Measurements from ENCODE around the gene NME7. TPM values are rescaled to one million over a fixed set of nuclear protein-coding genes. Genes with fewer than 3 reads are reported as not detected.

The NME7 gene
- total RNA-seq, 1 experiment from 2014 or later: 21.8 TPM

GRCh38 chr1:169110236-169110635 lies 257.4 kb downstream of the NME7 start (continued):
- TF ChIP-seq POLR2AphosphoS5 (IDR thresholded peaks at IDR 0.05; ENCODE audit: low read depth, low read length): no peak
- TF ChIP-seq EZH2 (IDR thresholded peaks at IDR 0.05): no peak
- TF ChIP-seq JUND (IDR thresholded peaks at IDR 0.05): no peak
- no peak for TF ChIP-seq SRF (IDR thresholded peaks at IDR 0.05; ENCODE audit: low read depth)
- no peak for TF ChIP-seq POLR2A (IDR thresholded peaks at IDR 0.05; ENCODE audit: borderline replicate concordance, extremely low read depth, insufficient read depth, insufficient read length)
- no peak for TF ChIP-seq EZH2phosphoT487 (IDR thresholded peaks at IDR 0.05; ENCODE audit: borderline replicate concordance)
- TF ChIP-seq FOSL1 (IDR thresholded peaks at IDR 0.05; ENCODE audit: low read depth): no peak

DNA sequence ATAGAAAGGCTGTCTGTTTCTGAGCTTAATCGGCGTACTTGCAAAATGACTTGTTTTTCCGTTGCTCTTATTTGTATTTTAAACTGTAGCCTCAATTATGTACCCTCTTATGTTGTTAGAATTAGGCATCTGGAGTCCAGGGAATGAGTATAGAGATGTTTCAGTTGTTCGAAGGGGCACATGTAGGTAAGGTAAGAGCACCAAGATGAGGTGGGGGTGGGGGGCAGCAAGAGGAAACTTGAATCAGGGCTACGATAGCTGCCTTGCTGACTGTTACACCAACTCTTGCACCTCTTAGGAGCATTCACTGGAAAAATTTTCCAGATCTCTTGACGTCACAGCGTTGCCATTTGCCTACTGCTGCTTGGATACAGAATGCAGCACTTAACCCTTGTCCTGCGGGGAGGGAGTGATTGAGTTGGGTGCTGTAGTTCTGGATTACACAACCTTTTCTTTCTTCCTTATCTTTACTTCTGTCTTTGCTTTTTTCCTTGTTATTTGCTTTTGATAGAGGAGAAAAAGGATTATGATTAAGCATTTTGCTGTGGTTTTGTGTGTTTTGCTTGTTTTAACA lies 257.9 kb downstream of the NME7 start:
- Histone ChIP-seq H3K4me2 (ENCODE audit: low read length) (peak overlapping the region; percentile 90), H3K27me3 (ENCODE audit: insufficient read depth, low read length) (no peaks in the 10 kb centered on the region), H3K4me1 (ENCODE audit: control insufficient read depth in 1 of 2, insufficient read depth in 2 of 2, low read length in 2 of 2) (peaks cover 64 to 80% of the 10 kb centered on the region in 2 experiments), H3K79me2 (ENCODE audit: insufficient read depth, low read length) (peaks cover 73% of the 10 kb centered on the region), H3K9ac (ENCODE audit: low read length) (peak overlapping the region; percentile 95), H3K9me3 (ENCODE audit: control insufficient read depth in 1 of 2, insufficient read depth in 1 of 2, low read depth in 1 of 2, low read length in 2 of 2) (no peaks in the 10 kb centered on the region), H3K27ac (ENCODE audit: low read depth, low read length) (peak overlapping the region; percentile 85), H3K9me2 (ENCODE audit: insufficient read depth) (no peaks in the 10 kb centered on the region), H3K36me3 (ENCODE audit: control insufficient read depth in 1 of 2, insufficient read depth in 2 of 2, low read length in 2 of 2) (peaks cover 11 to 12% of the 10 kb centered on the region in 2 experiments; a peak in 3 of 4 replicates), H4K20me1 (ENCODE audit: insufficient read depth) (no peaks in the 10 kb centered on the region), H2AFZ (ENCODE audit: low read depth, low read length, poor library complexity, severe bottlenecking) (no peak overlapping the region), H3K4me3 (replicated peaks in 1 of 2; ENCODE audit: low read depth in 1 of 2, low read length in 2 of 2) (peak overlapping the region; percentile 72 to 84)
- CTCF ChIA-PET: interaction anchor here (1.3 to 4.7 kb wide), 2 partner anchors 239 to 472 kb away, joined by 7 to 14 read pairs; no protein-coding TSS in a partner anchor
- TSS peak; percentile 70 for BruUV-seq (replicated peaks)
- ATAC-seq: no peak
- RAD21 ChIA-PET (ENCODE audit: low non-redundant PET in 1 of 2, low total read pairs in 2 of 2, uncharacterized antibody in 2 of 2, unreplicated experiment in 2 of 2): interaction anchor here in 1 of 2 experiments (2.5 kb wide), 1 partner anchor 238 kb away, joined by 5 read pairs; no protein-coding TSS in a partner anchor
- intact Hi-C loops (cut with micrococcal nuclease): loop anchor here (1.0 to 10.0 kb wide), 4 partner anchors 238 to 765 kb away; no protein-coding TSS in a partner anchor
- POLR2A ChIA-PET: interaction anchor here (1.0 kb wide), 1 partner anchor 9 kb away, joined by 3 read pairs; no protein-coding TSS in a partner anchor
- DNase-seq (ENCODE audit: low read depth, low spot score): peak; percentile 88
- TF ChIP-seq, protein P1, sequence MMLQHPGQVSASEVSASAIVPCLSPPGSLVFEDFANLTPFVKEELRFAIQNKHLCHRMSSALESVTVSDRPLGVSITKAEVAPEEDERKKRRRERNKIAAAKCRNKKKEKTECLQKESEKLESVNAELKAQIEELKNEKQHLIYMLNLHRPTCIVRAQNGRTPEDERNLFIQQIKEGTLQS (IDR thresholded peaks at IDR 0.05): no peak
- no peak for TF ChIP-seq SRF (IDR thresholded peaks at IDR 0.05; ENCODE audit: low read depth)
- TF ChIP-seq ZBTB33 (IDR thresholded peaks at IDR 0.05; ENCODE audit: extremely low read depth, insufficient replicate concordance, low read length): no peak
- no peak for TF ChIP-seq ZFX (IDR thresholded peaks at IDR 0.05)
- TF ChIP-seq CEBPB (IDR thresholded peaks at IDR 0.05; ENCODE audit: low read depth): peak; percentile 72
- no peak for TF ChIP-seq ZNF274 (IDR thresholded peaks at IDR 0.05; ENCODE audit: low read depth, low read length)
- peak; percentile 61 for TF ChIP-seq POLR2AphosphoS5 (IDR thresholded peaks at IDR 0.05; ENCODE audit: low read depth, low read length)
- no peak for TF ChIP-seq POLR2A (IDR thresholded peaks at IDR 0.05; ENCODE audit: borderline replicate concordance, extremely low read depth, insufficient read depth, insufficient read length)
- TF ChIP-seq SP1 (IDR thresholded peaks at IDR 0.05; ENCODE audit: low read depth): peak; percentile 72
- TF ChIP-seq SIN3A (IDR thresholded peaks at IDR 0.05; ENCODE audit: low read depth): no peak
- TF ChIP-seq EZH2 (IDR thresholded peaks at IDR 0.05): no peak
- TF ChIP-seq, protein P2, sequence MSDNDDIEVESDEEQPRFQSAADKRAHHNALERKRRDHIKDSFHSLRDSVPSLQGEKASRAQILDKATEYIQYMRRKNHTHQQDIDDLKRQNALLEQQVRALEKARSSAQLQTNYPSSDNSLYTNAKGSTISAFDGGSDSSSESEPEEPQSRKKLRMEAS (IDR thresholded peaks at IDR 0.05): no peak
- TF ChIP-seq RAD21 (IDR thresholded peaks at IDR 0.05; ENCODE audit: low read depth): no peak; the same call in 1 of the 2 replicates
- TF ChIP-seq, protein P3, sequence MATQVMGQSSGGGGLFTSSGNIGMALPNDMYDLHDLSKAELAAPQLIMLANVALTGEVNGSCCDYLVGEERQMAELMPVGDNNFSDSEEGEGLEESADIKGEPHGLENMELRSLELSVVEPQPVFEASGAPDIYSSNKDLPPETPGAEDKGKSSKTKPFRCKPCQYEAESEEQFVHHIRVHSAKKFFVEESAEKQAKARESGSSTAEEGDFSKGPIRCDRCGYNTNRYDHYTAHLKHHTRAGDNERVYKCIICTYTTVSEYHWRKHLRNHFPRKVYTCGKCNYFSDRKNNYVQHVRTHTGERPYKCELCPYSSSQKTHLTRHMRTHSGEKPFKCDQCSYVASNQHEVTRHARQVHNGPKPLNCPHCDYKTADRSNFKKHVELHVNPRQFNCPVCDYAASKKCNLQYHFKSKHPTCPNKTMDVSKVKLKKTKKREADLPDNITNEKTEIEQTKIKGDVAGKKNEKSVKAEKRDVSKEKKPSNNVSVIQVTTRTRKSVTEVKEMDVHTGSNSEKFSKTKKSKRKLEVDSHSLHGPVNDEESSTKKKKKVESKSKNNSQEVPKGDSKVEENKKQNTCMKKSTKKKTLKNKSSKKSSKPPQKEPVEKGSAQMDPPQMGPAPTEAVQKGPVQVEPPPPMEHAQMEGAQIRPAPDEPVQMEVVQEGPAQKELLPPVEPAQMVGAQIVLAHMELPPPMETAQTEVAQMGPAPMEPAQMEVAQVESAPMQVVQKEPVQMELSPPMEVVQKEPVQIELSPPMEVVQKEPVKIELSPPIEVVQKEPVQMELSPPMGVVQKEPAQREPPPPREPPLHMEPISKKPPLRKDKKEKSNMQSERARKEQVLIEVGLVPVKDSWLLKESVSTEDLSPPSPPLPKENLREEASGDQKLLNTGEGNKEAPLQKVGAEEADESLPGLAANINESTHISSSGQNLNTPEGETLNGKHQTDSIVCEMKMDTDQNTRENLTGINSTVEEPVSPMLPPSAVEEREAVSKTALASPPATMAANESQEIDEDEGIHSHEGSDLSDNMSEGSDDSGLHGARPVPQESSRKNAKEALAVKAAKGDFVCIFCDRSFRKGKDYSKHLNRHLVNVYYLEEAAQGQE (IDR thresholded peaks at IDR 0.05; ENCODE audit: low read depth): no peak
- TF ChIP-seq EGR1 (IDR thresholded peaks at IDR 0.05; ENCODE audit: low read depth): 0 out of 2 replicates have a peak, but pooled peaks have one; percentile 23
- no peak for TF ChIP-seq TCF7L2 (IDR thresholded peaks at IDR 0.05; ENCODE audit: borderline replicate concordance, extremely low read depth, insufficient read depth, insufficient read length)
- TF ChIP-seq ELF1 (IDR thresholded peaks at IDR 0.05; ENCODE audit: borderline replicate concordance, low read depth): no peak
